Smooth muscle cell (in vitro differentiated cells): Measurements from ENCODE around the gene RBM23. TPM values are rescaled to one million over a fixed set of nuclear protein-coding genes. Genes with fewer than 3 reads are reported as not detected.
"Not testable (repeated sequence)": the region's sequence is repeated elsewhere in the genome, so short reads cannot be mapped to it uniquely, and the experiment has no call there.

ENCODE experiments used
- DNase-seq: peaks from one replicate; lab custom pipeline; 2025; ENCODE audit not compliant: unreplicated experiment; lab: John Stamatoyannopoulos, UW
- H2AFZ ChIP-seq: fragments of 200-600 bp; sonication (generic); 2 replicates; pipeline ENCODE4 v1.6.0; 2016; ENCODE audit warnings: antibody characterized with exemption, low read depth, mild to moderate bottlenecking
- H3F3A ChIP-seq: fragments of 200-600 bp; sonication (generic); 2 replicates; pipeline ENCODE4 v1.6.0; 2017; ENCODE audit warnings: antibody characterized with exemption, low read depth
- H3K27ac ChIP-seq: fragments of 200-600 bp; sonication (generic); 2 replicates; pipeline ENCODE4 v1.5.1; 2016; ENCODE audit warnings: low read depth, mild to moderate bottlenecking
- H3K27me3 ChIP-seq: fragments of 200-600 bp; sonication (generic); 2 replicates; pipeline ENCODE4 v1.6.1; 2016; ENCODE audit warnings: low read depth, mild to moderate bottlenecking
- H3K36me3 ChIP-seq: fragments of 200-600 bp; sonication (generic); 2 replicates; pipeline ENCODE4 v1.5.1; 2016; ENCODE audit warnings: low read depth
- H3K4me1 ChIP-seq: fragments of 200-600 bp; sonication (generic); 2 replicates; pipeline ENCODE4 v1.5.1; 2016; ENCODE audit warnings: low read depth
- H3K4me2 ChIP-seq: fragments of 200-600 bp; sonication (generic); 2 replicates; pipeline ENCODE4 v1.6.0; 2016; ENCODE audit warnings: mild to moderate bottlenecking
- H3K4me3 ChIP-seq: fragments of 200-600 bp; sonication (generic); 2 replicates; pipeline ENCODE4 v1.5.1; 2016; ENCODE audit warnings: mild to moderate bottlenecking
- H3K79me2 ChIP-seq: fragments of 200-600 bp; sonication (generic); 2 replicates; pipeline ENCODE4 v1.6.0; 2016; ENCODE audit warnings: low read depth, mild to moderate bottlenecking
- H3K9ac ChIP-seq: fragments of 200-600 bp; sonication (generic); 2 replicates; pipeline ENCODE4 v1.6.0; 2016; ENCODE audit warnings: low read depth
- H3K9me3 ChIP-seq: fragments of 200-600 bp; sonication (generic); replicated peaks from 2 replicates; pipeline ENCODE4 v1.5.1; 2016; ENCODE audit warnings: low read depth
- H4K20me1 ChIP-seq: fragments of 200-600 bp; sonication (generic); 2 replicates; pipeline ENCODE4 v1.6.0; 2016; ENCODE audit warnings: low read depth
- WGBS: methylation state at CpG from one replicate; pipeline ENCODE4 v1.1.7; 2016; ENCODE audit warnings: low lambda C conversion rate; 5-methylcytosine and 5-hydroxymethylcytosine counted together
- polyA plus RNA-seq: library from polyadenylated mRNA; unstranded; fragments of >200 nt; fragmentation: Nextera tagmentation; extraction: Ambion mirVana; gene quantifications from 2 replicates; pipeline ENCODE4 v1.2.1, GENCODE V29; 2016
- total RNA-seq: library from RNA; depleted of rRNA; stranded (reverse); fragments of >200 nt; gene quantifications from 2 replicates; pipeline ENCODE4 v1.2.3, GENCODE V29; 2014
- TF ChIP-seq, protein P1 (sequence below): fragments of 200-600 bp; sonication (generic); IDR thresholded peaks from 2 replicates; pipeline ENCODE4 v1.5.1; 2017; ENCODE audit warnings: borderline replicate concordance, mild to moderate bottlenecking, antibody characterized with exemption; ENCODE audit not compliant: insufficient read depth, poor library complexity, severe bottlenecking

The RBM23 gene
- total and polyA plus RNA-seq, 2 experiments from 2014 or later, result 59.3 to 112 TPM

DNA sequence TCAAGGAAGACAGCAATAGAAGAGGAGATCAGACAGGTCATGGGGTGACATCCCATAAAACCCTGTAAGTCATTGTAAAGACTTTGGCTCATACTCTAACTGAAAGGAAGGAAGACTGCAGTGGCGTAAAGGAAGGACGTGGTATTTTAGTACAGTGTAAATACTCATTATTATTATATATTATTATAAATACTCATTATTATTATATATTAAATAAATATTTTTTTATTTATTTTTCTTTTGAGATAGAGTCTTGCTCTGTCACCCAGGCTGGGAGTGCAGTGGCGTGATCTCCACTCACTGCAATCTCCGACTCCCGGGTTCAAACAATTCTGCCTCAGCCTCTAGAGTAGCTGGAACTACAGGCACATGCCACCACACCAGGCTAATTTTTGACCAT lies 62.5 kb downstream of the RBM23 start:
- no peaks in the 10 kb centered on the region for H3K9me3 ChIP-seq
- no peak overlapping the region for H3K27ac ChIP-seq
- no peaks in the 10 kb centered on the region for H4K20me1 ChIP-seq
- no peak overlapping the region for H3K9ac ChIP-seq
- no peaks in the 10 kb centered on the region for H3K79me2 ChIP-seq
- no peaks in the 10 kb centered on the region for H3K36me3 ChIP-seq
- TF ChIP-seq, protein P1, sequence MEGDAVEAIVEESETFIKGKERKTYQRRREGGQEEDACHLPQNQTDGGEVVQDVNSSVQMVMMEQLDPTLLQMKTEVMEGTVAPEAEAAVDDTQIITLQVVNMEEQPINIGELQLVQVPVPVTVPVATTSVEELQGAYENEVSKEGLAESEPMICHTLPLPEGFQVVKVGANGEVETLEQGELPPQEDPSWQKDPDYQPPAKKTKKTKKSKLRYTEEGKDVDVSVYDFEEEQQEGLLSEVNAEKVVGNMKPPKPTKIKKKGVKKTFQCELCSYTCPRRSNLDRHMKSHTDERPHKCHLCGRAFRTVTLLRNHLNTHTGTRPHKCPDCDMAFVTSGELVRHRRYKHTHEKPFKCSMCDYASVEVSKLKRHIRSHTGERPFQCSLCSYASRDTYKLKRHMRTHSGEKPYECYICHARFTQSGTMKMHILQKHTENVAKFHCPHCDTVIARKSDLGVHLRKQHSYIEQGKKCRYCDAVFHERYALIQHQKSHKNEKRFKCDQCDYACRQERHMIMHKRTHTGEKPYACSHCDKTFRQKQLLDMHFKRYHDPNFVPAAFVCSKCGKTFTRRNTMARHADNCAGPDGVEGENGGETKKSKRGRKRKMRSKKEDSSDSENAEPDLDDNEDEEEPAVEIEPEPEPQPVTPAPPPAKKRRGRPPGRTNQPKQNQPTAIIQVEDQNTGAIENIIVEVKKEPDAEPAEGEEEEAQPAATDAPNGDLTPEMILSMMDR, result no peak
- no peak overlapping the region for H2AFZ ChIP-seq
- peaks cover 5% of the 10 kb centered on the region for H3F3A ChIP-seq
- H3K27me3 ChIP-seq, result no peaks in the 10 kb centered on the region
- H3K4me2 ChIP-seq, result no peak overlapping the region
- 97% methylated on average over 5 of the region's 5 CpGs for WGBS
- H3K4me3 ChIP-seq, result no peak overlapping the region
- H3K4me1 ChIP-seq, result peaks cover 4% of the 10 kb centered on the region
- no peak for DNase-seq

DNA sequence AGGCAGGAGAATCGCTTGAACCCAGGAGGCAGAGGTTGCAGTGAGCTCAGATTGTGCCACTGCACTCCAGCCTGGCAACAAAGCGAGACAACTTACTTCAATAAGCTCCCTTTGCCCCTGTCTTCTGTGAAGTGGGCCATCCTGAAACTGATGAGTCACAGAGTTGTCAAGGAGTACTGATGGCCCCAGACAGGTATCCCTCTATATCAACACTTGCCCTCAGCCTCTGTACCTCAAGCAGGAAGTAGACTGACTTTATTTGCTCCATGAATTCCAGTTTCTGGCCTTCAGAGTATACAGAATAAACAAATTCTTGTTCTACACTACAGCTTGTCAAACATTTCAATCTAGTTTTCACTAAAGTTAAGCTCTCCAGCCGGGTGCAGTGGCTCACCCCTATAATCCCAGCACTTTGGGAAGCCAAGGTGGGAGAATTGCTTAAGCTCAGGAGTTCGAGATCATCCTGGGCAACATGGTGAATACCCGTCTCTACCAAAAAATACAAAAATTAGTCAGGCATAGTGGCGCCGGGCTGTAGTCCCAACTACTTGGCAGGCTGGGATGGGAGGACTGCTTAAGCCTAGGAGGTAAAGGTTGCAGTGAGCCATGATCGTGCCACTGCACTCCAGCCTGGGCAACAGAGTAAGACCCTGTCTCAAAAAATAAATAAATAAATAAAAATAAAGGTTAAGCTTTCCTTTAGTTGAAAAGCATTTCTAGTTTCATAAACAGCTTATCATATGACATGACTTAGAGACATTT lies 63.8 kb downstream of the RBM23 start:
- no peak overlapping the region for H3K4me3 ChIP-seq
- no peaks in the 10 kb centered on the region for H3K79me2 ChIP-seq
- peaks cover 7% of the 10 kb centered on the region for H3K4me1 ChIP-seq
- peaks cover 9% of the 10 kb centered on the region for H3F3A ChIP-seq
- no peaks in the 10 kb centered on the region for H4K20me1 ChIP-seq
- H2AFZ ChIP-seq, result no peak overlapping the region
- TF ChIP-seq, protein P1, result no peak
- H3K36me3 ChIP-seq, result no peaks in the 10 kb centered on the region
- no peaks in the 10 kb centered on the region for H3K27me3 ChIP-seq
- DNase-seq, result no peak
- H3K4me2 ChIP-seq, result no peak overlapping the region
- no peak overlapping the region for H3K9ac ChIP-seq
- no peak overlapping the region for H3K27ac ChIP-seq
- H3K9me3 ChIP-seq, result no peaks in the 10 kb centered on the region
- 93% methylated on average over 8 of the region's 8 CpGs for WGBS

DNA sequence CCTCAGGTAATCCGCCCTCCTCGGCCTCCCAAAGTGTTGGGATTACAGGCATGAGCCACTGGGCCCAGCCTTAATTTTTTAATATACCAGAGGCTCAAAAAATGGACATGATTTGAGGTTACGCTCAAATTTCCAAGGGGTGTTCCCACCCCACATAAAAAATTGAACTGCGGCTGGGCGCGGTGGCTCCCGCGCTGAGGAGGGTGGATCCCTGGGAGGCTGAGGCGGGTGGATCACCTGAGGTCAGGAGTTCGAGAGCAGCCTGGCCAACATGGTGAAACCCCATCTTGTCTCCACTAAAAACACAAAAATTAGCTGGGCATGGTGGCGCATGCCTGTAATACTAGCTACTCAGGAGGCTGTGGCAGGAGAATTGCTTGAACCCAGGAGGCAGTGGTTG lies 64.7 kb downstream of the RBM23 start:
- H3K4me1 ChIP-seq, H3K27me3 ChIP-seq, H4K20me1 ChIP-seq, H3K9me3 ChIP-seq, H2AFZ ChIP-seq, H3K27ac ChIP-seq, H3K4me3 ChIP-seq, H3K4me2 ChIP-seq, H3K36me3 ChIP-seq, DNase-seq, H3K79me2 ChIP-seq, H3K9ac ChIP-seq: not testable (repeated sequence)
- peaks cover 17% of the 10 kb centered on the region for H3F3A ChIP-seq
- 96% methylated on average over 11 of the region's 11 CpGs for WGBS

DNA sequence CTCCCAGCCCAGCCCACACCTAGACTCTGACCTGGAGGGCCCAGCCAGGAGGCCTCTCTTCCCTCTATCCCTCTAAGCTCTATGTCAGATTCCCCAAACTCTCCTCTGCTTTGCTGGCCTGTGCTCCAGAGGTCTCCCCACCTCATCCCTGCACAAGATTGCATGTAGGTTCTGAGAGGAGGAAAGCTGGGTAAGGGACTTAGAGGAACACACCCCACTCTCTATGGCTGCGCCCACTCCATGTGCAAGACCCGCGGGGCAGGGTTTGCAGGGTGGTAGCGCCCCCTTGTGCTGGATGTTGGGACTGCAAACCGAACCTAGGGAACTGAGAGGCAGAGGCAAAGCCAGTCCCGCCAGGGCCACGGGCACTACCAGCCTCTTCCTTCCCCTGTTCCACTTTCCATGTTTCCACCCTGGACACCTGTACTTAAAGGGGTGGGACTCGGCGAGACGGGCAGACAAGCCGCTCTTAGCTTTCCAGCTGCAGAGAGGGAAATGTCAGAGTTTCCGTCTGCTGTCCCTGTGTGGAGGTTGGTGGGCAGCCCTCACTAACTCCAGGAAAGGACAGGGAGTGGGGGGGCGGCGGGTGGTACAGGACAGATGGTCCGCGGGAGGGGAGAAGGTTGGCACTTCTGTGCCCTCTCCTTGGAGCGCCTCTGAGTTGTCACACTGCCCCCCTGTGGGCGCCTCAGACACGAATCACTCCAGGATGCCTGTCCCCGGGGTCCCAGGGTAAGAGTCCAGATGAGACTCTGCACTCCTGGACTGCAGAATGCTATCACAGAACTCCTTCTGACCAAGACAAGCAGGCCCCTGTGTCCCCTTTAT lies 65.8 kb downstream of the RBM23 start:
- peak; percentile 84 for DNase-seq
- no peaks in the 10 kb centered on the region for H3K36me3 ChIP-seq
- peaks cover 21% of the 10 kb centered on the region for H3K4me1 ChIP-seq
- 5% methylated on average over 19 of the region's 20 CpGs for whole genome bisulfite sequencing
- no peaks in the 10 kb centered on the region for H4K20me1 ChIP-seq
- no peaks in the 10 kb centered on the region for H3K79me2 ChIP-seq
- peak overlapping the region; percentile 100 for H3K27ac ChIP-seq
- peak overlapping the region; percentile 68 for H3K9ac ChIP-seq
- no peaks in the 10 kb centered on the region for H3K9me3 ChIP-seq
- peak overlapping the region; percentile 63 for H3K4me3 ChIP-seq
- TF ChIP-seq, protein P1, result peak; percentile 91
- H2AFZ ChIP-seq, result peak overlapping the region; percentile 77
- H3K4me2 ChIP-seq, result peak overlapping the region; percentile 92
- H3F3A ChIP-seq, result peaks cover 27% of the 10 kb centered on the region
- H3K27me3 ChIP-seq, result no peaks in the 10 kb centered on the region
